HepG2 (cell line): ENCODE measurements around the gene ZBTB7C.

ENCODE experiments used
- AKAP8 ChIP-seq: sonication (generic); formaldehyde crosslinking; IDR thresholded peaks from 2 replicates; pipeline ENCODE4 v1.5.1; 2020; ENCODE audit warnings: mild to moderate bottlenecking, missing genetic modification reagents
- PLRG1 ChIP-seq: fragments of 450-650 bp; conservative IDR thresholded peaks from 2 replicates; pipeline ENCODE4 v1.6.1; 2016
- POLR2A ChIP-seq, 2 experiments: IDR thresholded peaks; 2 replicates each; pipeline ENCODE4 v1.6.1; 2011; ENCODE audit warnings: low read depth in 2 of 2, low read length in 2 of 2, mild to moderate bottlenecking in 1 of 2, moderate library complexity in 1 of 2; ENCODE audit not compliant: insufficient read depth in 1 of 2
- TF ChIP-seq, protein P1 (sequence below): IDR thresholded peaks from 2 replicates; pipeline ENCODE4 v1.6.1; 2016; ENCODE audit warnings: control low read depth
- TF ChIP-seq, protein P2 (sequence below): sonication (generic); formaldehyde crosslinking; IDR thresholded peaks from 2 replicates; pipeline ENCODE4 v1.5.0; 2020; ENCODE audit warnings: missing genetic modification reagents
- TF ChIP-seq, protein P3 (sequence below): conservative IDR thresholded peaks from 2 replicates; pipeline ENCODE4 v1.6.1; 2018; ENCODE audit warnings: missing genetic modification reagents

GRCh38 chr18:48106498-48106897 lies 302.7 kb downstream of the ZBTB7C start:
- TF ChIP-seq, protein P1, sequence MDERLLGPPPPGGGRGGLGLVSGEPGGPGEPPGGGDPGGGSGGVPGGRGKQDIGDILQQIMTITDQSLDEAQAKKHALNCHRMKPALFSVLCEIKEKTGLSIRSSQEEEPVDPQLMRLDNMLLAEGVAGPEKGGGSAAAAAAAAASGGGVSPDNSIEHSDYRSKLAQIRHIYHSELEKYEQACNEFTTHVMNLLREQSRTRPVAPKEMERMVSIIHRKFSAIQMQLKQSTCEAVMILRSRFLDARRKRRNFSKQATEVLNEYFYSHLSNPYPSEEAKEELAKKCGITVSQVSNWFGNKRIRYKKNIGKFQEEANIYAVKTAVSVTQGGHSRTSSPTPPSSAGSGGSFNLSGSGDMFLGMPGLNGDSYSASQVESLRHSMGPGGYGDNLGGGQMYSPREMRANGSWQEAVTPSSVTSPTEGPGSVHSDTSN (CRISPR knock-in tag), result no peak
- no peak for TF ChIP-seq POLR2A (IDR thresholded peaks at IDR 0.05; ENCODE audit: insufficient read depth in 1 of 2, low read depth in 2 of 2, low read length in 2 of 2)
- TF ChIP-seq PLRG1, result no peak
- TF ChIP-seq, protein P2, sequence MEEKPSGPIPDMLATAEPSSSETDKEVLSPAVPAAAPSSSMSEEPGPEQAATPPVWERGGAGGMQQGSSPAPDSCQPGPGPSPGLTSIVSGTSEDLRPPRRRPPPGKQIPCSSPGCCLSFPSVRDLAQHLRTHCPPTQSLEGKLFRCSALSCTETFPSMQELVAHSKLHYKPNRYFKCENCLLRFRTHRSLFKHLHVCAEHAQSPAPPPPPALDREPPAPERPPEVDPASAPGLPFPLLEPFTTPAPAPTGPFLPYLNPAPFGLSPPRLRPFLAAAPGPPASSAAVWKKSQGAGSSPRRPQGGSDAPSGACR (CRISPR knock-in tag), result no peak
- no peak for TF ChIP-seq AKAP8 (CRISPR knock-in tag)
- TF ChIP-seq, protein P3, sequence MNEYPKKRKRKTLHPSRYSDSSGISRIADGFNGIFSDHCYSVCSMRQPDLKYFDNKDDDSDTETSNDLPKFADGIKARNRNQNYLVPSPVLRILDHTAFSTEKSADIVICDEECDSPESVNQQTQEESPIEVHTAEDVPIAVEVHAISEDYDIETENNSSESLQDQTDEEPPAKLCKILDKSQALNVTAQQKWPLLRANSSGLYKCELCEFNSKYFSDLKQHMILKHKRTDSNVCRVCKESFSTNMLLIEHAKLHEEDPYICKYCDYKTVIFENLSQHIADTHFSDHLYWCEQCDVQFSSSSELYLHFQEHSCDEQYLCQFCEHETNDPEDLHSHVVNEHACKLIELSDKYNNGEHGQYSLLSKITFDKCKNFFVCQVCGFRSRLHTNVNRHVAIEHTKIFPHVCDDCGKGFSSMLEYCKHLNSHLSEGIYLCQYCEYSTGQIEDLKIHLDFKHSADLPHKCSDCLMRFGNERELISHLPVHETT (CRISPR knock-in tag), result no peak
